GM19452 (cell line): ENCODE measurements around the gene ZDHHC12.
A peak's percentile ranks its signal among the peaks of the same experiment; 100 is the strongest.

Source experiments
- ATAC-seq: cut with Tn5 transposase; IDR thresholded peaks from one replicate; pipeline ENCODE4 v1.9.1; 2021; ENCODE audit not compliant: unreplicated experiment

The ZDHHC12 gene, protein sequence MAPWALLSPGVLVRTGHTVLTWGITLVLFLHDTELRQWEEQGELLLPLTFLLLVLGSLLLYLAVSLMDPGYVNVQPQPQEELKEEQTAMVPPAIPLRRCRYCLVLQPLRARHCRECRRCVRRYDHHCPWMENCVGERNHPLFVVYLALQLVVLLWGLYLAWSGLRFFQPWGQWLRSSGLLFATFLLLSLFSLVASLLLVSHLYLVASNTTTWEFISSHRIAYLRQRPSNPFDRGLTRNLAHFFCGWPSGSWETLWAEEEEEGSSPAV

DNA sequence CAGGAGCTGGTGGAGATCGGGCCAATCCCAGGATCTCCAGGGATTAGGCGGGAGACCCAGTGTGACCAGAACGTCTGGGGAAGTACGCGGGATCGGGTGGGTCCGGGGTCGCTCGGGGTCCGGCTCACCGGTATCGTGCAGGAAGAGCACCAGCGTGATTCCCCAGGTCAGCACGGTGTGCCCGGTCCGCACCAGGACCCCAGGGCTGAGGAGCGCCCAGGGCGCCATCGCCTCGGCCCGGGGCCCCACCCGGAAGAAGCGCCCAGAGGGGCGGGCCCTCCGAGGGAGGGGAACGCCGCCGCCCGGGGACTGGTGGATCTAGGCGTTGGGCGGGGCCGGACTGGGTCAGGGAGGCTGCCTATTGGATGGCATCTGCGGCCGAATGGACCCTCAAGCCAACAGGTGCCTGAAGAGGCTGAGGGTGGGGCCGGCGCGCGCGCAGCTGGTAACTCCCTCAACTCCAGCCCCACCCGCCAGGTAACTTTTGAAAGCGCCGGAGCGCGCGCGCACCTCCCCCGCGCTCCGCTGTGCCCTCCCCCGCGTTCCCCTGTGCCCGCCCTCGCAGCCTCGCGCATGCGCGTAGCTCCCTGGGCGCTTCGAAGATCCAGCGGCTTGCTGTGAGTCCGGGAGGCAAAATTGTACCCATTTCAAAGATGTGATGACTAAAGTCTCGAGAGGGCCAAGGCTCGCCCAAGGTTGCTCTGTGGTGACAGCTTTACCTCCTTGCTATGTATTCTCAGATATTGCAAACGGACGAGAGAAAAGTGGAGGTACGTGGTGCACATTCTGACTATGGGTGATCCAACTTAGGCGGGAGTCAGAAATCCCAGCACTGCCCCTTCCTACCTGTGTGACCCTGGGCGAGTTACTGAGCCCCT, at the start of gene ZDHHC12:
Gene ZDHHC12, minus strand, starts transcription at position 262 of the 878 bp plus-strand sequence. Its CDS starts 34 bp downstream, at position 228.
- ATAC-seq, result peak; percentile 91

DNA sequence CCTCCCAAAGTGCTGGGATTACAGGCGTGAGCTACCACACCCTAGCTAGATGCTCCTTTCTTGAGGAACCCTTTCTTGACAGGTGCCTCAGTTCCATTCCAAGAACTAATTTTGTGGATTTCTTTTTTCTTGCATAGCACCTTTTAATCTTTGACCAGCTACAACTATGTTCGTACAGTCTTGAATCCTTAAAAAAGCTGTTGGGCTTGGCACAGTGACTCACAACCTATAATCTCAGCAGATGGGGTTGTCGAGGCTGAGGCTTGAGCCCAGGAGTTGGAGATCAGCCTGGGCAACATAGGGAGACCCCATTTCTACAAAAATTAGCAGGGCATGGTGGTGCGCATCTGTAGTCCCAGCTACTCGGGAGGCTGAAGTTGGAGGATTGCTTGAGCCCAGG, 49.1 kb upstream of the ZDHHC12 start:
- no peak for ATAC-seq

DNA sequence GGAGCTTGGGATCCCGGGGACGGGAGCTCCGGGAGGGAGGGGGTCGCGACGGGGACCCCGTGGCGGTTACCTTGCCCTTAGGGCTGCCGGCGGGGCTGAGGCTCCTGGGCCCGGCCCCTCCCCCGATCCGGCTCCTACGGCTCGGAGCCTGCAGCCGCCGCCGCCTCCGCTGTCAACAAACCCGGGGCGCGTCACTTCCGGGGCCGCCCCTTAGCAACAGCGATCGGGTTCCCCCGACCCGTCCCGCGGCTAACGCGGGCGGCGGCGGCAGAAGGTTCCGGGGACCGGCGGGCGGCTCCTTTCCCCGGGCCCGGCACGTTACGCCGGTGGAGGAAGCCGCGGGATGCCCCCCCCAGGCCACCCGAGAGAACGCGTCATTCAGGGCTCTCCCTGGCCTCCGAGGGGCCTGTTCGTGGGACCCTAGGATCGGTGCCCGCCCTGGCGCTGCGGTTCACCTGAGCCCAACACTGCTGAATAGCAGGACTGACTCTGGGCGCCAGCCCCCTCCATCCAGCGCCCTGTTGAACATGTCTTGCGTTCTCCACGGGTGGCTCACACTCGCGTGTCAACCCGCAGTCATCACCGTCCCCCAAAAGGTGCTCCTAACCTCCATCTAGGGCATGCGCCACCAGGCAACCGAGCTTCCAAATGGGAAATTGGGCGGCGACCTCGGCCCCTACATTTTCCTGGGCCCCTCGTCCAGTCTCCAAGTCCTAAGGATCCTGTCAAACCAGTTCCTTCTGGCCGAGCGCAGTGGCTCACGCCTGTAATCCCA, 48.0 kb upstream of the ZDHHC12 start, which contains the start of gene ZER1:
Gene ZER1, minus strand, starts transcription at position 183 of the 775 bp plus-strand sequence. CDS start 16,362 bp downstream, outside the sequence.
- ATAC-seq, result peak; percentile 89

DNA sequence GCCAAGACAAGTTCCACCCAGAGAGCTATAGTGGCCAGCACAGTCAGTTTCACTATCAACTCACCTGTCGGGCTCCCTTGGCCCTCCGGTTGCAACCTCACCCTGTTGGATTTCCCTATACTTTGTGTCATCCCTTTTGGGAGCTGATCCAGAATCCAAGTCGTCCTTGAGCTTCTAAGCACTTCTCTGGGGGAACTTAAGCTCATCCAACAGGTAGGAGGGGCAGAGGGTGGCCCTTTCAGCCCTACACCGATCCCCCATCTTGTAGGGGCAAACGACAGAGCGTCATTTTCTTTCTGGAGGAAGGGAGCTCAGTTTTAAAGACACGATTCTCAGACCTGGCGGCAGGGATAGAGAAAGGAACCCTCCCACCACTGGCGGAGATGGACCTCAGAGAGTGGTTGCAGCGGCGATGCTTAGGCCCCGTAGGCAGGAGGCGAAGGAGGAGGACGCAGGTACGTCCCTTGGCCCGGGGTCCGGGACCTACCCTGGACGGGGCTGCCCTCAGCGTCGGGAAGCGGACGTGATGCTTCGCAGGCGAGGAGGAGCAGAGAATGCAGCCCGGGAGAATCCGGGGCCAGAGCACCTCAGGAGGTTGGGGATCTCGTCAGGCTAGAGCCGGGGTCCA, 47.3 kb upstream of the ZDHHC12 start:
- ATAC-seq, result peak; percentile 10

DNA sequence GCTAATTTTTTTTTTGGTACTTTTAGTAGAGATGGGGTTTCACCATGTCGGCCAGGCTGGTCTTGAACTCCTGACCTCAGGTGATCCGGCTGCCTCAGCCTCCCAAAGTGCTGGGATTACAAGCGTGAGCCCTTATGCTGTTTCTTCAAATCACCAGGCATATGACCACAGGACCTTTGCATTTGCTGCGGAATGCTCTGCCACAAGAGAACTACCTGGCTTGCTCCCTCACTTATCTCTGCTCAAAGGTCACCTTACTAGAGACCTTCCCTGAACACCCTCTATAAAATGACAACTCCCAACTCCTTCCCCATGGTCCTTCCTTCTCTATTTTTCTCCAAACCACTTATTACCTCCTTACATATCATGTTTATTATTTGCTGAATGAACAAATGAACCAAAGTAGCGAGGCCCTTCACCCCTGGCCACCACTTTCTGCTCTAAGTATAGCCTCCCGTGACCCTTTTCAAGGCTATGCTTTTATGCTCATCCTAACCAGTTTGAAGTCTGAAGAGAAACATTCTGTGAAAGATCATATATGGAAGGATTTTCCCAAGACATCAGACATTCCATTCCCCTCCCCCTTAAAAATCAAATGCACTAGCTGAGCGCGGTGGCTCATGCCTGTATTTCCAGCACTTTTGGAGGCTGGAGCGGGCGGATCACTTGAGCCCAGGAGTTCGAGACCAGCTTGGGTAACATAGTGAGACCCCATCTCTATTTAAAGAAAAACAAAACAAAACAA, 46.5 kb upstream of the ZDHHC12 start:
- ATAC-seq, result no peak

DNA sequence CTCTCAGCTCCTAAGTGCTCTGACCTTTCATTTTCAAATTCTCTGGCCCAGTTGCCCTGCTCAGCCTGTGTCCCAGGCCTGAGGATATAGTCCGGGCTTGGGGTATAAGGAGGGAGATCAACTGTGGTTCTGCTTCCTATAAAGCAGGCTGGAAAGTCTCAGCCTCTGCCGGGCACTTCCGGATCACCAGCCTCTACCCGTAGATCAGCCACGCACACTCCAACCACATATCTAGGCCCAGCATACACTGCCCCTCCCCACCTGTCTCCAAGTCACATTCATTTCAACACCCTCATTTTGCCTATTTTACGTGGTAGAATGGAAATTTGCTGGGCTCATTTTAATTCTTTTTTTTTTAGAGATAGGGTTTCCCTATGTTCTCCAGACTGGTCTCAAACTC, 44.7 kb upstream of the ZDHHC12 start:
- no peak for ATAC-seq

DNA sequence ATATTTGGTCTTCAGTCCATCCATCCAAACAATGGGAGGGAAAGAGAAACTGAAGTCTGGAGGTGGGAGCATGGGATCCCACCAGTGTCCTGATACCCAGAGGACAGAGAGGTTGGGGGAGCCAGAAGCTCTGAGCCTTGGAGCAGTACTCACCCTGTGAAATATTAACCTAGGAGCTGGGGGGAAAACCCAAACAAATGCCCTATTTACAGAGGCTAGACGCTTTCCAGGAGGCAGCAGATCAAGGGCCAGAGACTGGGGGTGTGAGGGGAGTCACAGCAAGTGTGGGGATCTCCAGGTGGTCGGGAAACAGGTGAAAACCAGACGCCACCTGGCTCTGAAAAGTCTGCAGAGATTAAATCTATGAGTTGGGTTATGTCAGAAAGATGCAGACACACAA, 41.6 kb upstream of the ZDHHC12 start:
- ATAC-seq, result no peak

DNA sequence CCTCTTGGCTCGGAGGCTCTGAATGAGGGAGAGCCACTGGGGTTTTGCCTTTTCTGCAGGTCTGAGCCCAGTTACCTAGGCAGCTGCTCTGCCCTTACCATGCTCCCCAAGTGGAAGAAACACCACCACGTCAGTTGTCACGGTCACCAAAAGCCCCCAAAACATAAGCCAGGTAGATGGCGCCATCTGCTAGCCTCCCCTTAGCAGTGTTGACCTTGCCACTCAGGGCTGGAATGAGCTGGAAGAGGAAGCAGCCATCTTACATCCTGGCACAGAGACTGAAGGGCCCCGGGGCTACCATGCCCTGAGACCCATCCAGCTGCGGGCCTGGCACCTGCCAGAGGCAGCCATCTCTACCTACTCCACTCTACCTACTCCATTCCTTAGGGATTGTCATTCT, 40.4 kb upstream of the ZDHHC12 start:
- no peak for ATAC-seq

DNA sequence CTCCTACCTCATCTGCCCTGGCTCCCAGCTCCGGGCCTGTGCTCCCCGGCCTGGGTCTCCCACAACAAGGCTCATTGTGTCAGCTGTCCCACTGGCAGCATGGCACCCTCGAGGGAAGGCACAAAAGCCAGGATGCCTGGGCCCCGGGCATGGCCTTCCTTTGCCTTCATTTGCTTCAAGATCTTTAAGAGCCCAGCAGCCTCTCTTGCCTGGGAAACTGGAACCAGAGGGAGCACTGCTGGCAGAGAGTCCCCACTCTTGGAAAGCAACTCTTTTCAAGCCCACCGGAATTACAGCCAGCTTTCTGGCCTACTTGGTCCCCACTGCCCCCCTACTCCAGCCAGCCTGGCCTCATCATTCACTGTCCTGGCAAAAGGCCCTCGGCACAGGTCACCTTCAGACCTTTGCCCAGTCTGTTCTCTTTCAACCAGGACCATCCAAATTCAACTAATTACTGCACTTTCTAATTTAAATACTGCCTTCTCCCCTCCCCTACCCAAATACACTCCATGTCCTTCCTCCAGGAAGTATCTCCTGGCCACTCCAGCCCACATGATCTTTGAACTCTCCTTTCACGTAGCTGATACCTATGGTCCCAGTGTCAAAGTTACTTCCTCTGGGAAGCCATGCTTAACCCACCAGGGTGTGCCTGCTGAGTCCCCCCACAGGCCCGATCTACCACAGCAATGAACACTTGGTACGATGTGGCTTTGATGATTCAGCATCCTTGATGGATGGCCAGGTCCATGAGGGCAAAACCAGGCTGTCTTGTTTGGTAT, 38.9 kb upstream of the ZDHHC12 start:
- no peak for ATAC-seq

DNA sequence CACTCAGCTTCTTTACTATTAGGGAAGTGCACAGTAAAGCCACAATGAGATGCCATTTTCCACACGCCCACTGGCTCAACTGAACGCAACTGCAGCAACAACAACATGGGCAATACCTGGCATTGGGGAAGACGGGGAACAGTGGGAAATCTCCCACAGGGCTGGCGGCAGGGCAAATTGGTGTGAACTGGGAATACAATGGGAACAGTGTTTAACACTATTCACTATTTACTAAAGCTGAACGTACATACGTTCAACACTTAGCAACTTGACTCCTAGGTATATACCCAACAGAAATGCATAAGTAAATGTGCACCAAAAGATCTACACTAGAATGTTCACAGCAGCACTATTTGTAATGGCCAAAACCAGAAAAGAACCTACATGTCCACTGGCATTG, 33.7 kb upstream of the ZDHHC12 start:
- ATAC-seq, result no peak

DNA sequence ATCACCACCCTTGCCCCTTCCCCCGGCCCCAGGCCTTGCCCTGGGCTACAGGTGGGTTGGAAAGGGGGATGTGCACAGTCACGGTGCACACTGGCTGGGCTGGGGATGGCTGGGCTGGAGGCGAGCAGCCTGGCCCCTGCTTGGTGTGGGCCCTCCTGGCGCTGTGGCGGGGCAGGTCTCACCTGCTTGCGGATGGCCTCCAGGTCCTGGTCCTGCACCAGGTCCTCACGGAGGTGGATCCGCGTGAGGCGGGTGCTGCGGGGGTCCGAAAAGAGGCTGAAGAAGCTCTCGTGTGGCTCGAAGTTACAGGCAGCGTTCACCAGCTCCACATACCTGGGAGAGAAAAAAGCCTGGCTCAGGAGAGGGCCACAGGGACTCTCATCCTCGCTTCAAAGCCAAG, 29.7 kb upstream of the ZDHHC12 start:
- no peak for ATAC-seq

DNA sequence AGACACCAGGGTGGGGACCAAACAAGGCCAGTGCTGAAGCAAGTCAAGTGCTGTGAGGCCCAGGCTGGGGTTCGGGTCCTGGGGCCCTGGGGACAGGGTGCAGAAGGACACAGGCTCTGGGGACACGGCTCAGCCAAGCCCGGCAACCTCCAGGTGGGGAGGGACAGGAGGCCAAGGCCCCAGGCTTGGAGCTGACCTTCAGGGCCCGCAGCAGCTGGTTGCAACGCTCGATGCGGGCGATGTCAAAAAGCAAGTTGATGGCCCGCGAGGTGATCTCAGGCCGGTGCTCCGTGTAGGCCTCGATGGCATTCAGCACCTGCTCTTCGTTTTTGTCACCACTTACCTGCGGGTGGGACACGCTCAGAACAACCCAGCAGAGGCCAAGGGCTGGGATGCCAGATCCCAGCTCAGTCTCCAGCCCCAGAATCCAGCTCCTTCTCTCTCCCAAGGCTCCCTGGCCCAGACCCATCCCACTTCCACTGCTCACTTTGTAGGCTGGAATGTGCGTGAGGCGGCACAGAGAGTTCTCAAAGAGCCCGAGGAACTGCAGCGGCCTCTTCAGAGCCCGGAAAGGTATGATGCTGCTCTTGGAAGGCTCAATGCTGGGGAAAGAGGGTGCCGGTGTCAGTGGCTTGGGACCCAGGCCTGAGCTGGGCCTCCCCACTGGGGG, 27.1 kb upstream of the ZDHHC12 start:
- ATAC-seq, result no peak

DNA sequence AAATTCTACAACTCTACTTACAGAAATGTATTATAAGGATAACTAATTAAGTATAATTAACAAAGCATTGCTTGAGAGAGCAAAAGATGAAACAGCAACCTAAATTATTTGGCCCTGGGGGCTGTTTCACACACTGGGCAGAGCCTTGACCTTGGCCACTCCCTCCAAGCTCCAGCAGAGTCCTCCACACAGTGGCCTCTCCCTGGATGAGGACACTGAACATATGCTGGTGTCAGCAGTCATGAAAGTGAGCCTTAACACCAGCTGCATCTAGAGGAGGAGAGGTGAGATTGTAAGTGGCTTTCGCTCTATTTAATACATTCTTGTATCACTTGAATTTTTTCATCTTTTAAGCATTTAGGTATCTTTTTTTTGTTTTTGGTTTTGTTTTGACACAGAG, 23.3 kb upstream of the ZDHHC12 start:
- no peak for ATAC-seq

DNA sequence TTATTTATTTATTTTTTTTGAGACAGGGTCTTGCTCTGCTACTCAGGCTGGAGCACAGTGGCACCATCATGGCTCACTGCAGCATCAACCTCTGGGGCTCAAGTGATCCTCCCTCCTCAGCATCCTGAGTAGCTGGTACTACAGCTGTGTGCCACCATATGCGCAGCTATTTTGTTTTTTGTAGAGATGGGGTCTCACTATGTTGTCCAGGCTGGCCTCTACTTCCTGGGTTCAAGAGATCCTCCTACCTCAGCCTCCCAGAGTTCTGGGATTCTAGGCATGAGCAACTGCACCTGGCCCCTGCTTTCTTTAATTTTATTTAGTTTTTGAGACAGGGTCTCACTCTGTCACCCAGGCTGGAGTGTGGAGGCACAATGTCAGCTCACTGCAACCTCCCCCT, 19.5 kb upstream of the ZDHHC12 start:
- no peak for ATAC-seq

DNA sequence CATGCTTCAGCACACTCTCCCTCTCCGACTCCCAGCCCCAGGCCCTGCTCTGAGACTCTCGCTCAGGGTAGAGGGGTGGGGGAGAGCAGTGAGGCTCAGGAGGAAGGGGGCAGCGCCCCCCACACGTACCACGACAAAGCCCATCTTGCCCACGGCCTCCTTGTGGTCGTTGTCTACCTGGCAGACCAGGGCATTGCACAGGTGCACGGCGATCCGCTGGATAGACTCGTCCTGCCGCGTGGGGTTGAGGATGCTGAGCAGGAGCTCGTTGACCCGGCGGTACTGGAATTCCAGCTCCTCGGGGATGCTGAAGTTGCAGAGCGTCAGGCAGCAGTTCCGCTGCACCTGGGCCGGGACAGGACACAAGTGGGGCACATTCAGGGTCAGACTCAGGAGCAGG, 18.5 kb upstream of the ZDHHC12 start:
- no peak for ATAC-seq

DNA sequence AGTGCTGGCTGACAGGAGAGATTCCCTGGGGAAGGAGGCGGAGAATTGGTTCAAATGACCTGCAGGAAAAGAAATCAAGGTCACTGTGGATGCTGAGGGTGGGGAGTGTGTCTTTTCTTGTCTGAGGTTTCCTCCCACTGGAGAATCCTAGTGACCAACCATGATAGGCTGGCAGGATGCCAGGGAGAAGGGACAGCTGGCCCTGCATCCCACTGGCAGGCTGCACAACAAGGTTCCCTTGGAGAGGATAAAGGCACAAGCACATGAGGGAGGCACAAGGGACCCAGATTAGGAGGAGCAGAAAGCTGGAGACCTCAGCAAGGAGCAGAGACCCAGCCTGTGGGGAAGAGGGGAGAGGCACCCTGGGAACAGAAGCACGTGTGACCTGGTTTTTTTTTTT, 11.4 kb upstream of the ZDHHC12 start:
- ATAC-seq, result no peak

DNA sequence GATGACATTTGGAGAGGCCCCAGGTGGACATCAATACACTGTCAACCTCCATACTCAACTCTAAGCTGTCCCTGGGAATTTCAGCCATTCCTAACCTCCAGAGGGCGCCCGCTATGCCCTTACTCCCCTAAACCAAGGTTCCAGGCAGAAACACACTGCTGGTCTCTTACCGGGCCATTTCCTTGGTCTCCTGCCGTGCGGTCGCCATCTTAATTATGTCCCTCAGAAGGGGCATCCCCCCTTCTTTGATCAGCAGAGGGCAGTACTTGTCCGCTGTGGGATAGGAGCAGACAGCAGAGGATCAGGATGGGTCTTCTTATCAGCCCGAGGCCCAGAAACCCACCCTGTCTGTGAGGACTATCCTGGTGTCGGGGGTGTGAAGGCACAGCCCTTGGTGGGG, 9.3 kb upstream of the ZDHHC12 start:
- ATAC-seq, result no peak

DNA sequence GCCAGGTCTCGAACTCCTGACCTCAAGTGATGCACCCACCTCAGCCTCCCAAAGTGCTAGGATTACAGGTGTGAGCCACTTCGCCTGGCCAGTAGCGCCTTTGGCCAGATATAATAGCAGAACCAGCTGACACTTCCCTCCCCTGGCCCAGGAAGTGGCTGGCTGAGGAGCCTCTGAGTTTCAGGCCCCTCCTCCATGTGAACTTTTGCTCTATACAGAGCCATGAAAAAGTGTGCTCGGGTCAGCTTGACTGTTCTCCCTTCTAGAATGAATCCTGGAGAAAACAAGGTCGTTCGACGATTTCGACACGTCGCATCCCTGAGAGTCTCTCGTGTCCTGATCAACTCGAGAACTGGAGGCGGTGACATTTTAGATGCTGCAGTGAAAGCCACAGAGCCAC, 8.6 kb upstream of the ZDHHC12 start:
- no peak for ATAC-seq

DNA sequence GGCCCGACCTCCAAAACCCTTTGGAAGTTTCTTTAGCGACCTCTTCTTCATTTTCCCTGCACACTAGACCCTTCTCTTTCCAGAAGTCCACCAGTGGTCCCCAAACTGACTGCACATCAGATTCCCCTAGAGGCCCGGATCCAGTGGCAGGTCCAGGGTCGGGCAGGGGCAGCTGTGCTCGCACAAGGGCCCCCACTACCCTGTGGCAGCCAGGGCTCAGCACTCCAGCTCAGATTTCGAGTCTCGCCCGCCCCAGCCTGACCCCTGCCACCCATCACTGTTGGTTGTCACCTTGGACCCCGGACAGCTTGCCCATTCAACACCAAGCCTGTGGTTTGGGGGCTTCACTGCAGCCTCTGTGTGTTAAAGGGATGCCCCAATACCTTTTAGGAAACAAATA, 7.8 kb upstream of the ZDHHC12 start:
- ATAC-seq, result no peak
